HL-60/S4 treated with retinoic acid at 250 ng/mL for 4 days and 3 days (cell line): ENCODE data around the gene FAF1.

Source experiments
- in situ Hi-C: fragments of 300-500 bp; cut with MboI; formaldehyde crosslinking; loops from 2 replicates; pipeline ENCODE4 v1.7.0; 2022; ENCODE audit warnings: low sequenced_read_pairs

Gene FAF1

GRCh38 chr1:50707824-50708223 is 252.2 kb downstream of the FAF1 start:
- in situ Hi-C loops: loop anchor here (25.0 kb wide), 1 partner anchor 346 kb away; no protein-coding TSS in a partner anchor

GRCh38 chr1:50705699-50706098 is 254.4 kb downstream of the FAF1 start:
- in situ Hi-C loops: loop anchor here (25.0 kb wide), 1 partner anchor 343 kb away; no protein-coding TSS in a partner anchor

GRCh38 chr1:50705041-50705440 is 255.0 kb downstream of the FAF1 start:
- in situ Hi-C loops: loop anchor here (25.0 kb wide), 1 partner anchor 343 kb away; no protein-coding TSS in a partner anchor

GRCh38 chr1:50704126-50704525 is 255.9 kb downstream of the FAF1 start:
- in situ Hi-C loops: loop anchor here (25.0 kb wide), 1 partner anchor 342 kb away; no protein-coding TSS in a partner anchor

- in situ Hi-C loops: loop anchor here (25.0 kb wide), 1 partner anchor 341 kb away; no protein-coding TSS in a partner anchor
These were observed 256.8 kb downstream of the FAF1 start for GRCh38 chr1:50703240-50703639.

- in situ Hi-C loops: loop anchor here (25.0 kb wide), 1 partner anchor 340 kb away; no protein-coding TSS in a partner anchor
These were observed 257.7 kb downstream of the FAF1 start for GRCh38 chr1:50702395-50702794.

- in situ Hi-C loops: loop anchor here (25.0 kb wide), 1 partner anchor 340 kb away; no protein-coding TSS in a partner anchor
These were observed 258.3 kb downstream of the FAF1 start for GRCh38 chr1:50701706-50702317.

GRCh38 chr1:50700621-50701020 is 259.4 kb downstream of the FAF1 start:
- in situ Hi-C loops: loop anchor here (25.0 kb wide), 1 partner anchor 338 kb away; no protein-coding TSS in a partner anchor

- in situ Hi-C loops: loop anchor here (25.0 kb wide), 1 partner anchor 338 kb away; no protein-coding TSS in a partner anchor
These were observed 259.9 kb downstream of the FAF1 start for GRCh38 chr1:50700214-50700613.

GRCh38 chr1:50699795-50700194 is 260.3 kb downstream of the FAF1 start:
- in situ Hi-C loops: loop anchor here (25.0 kb wide), 1 partner anchor 337 kb away; no protein-coding TSS in a partner anchor

- in situ Hi-C loops: no loop called here
These were observed 262.3 kb downstream of the FAF1 start for GRCh38 chr1:50697440-50698421.

- in situ Hi-C loops: no loop called here
These were observed 266.2 kb downstream of the FAF1 start for GRCh38 chr1:50693829-50694228.

- in situ Hi-C loops: loop anchor here (10.0 kb wide), 1 partner anchor 59 kb away; no protein-coding TSS in a partner anchor
These were observed 275.9 kb downstream of the FAF1 start for GRCh38 chr1:50684185-50684584.

GRCh38 chr1:50681931-50682330 is 278.1 kb downstream of the FAF1 start:
- in situ Hi-C loops: loop anchor here (10.0 kb wide), 1 partner anchor 57 kb away; no protein-coding TSS in a partner anchor

- in situ Hi-C loops: no loop called here
These were observed 292.2 kb downstream of the FAF1 start for GRCh38 chr1:50667710-50668356.

GRCh38 chr1:50667272-50667671 is 292.8 kb downstream of the FAF1 start:
- in situ Hi-C loops: no loop called here

GRCh38 chr1:50666849-50667248 is 293.2 kb downstream of the FAF1 start:
- in situ Hi-C loops: no loop called here

- in situ Hi-C loops: no loop called here
These were observed 294.7 kb downstream of the FAF1 start for GRCh38 chr1:50665413-50665812.

GRCh38 chr1:50661626-50662025 is 298.4 kb downstream of the FAF1 start:
- in situ Hi-C loops: no loop called here

- in situ Hi-C loops: no loop called here
These were observed 300.9 kb downstream of the FAF1 start for GRCh38 chr1:50659107-50659662.
